K562 (cell line): ENCODE data around the gene PRR30. TPM values are rescaled to one million over a fixed set of nuclear protein-coding genes. Genes with fewer than 3 reads are reported as not detected.

Experiments
- ARID4B ChIP-seq: sonication (generic); formaldehyde crosslinking; IDR thresholded peaks from 2 replicates; pipeline ENCODE4 v1.8.0; 2022; ENCODE audit warnings: mild to moderate bottlenecking, missing genetic modification reagents
- CLOCK ChIP-seq: fragments of 250-450 bp; sonication (Bioruptor Pico); IDR thresholded peaks from 2 replicates; pipeline ENCODE4 v1.4.0; 2020; ENCODE audit warnings: mild to moderate bottlenecking, moderate library complexity, borderline replicate concordance
- ETV6 ChIP-seq, 3 experiments: fragments of 150-350 bp in 1 of 3; sonication (generic) in 1 of 3; formaldehyde crosslinking in 1 of 3; IDR thresholded peaks; 2 replicates each; pipeline versions ENCODE4 v1.6.1 to v1.8.0; 2014 to 2022; ENCODE audit warnings: borderline replicate concordance in 2 of 3, low read depth in 2 of 3, antibody characterized with exemption in 1 of 3, low read length in 1 of 3, mild to moderate bottlenecking in 1 of 3, missing genetic modification reagents in 1 of 3
- GABPB1 ChIP-seq: sonication (generic); formaldehyde crosslinking; IDR thresholded peaks from 2 replicates; pipeline ENCODE4 v1.8.0; 2022; ENCODE audit warnings: mild to moderate bottlenecking, missing genetic modification reagents
- GABPB2 ChIP-seq: fragments of 250-450 bp; sonication (Bioruptor Pico); conservative IDR thresholded peaks from 2 replicates; pipeline ENCODE4 v1.5.1; 2021; ENCODE audit warnings: mild to moderate bottlenecking
- GATAD2A ChIP-seq: fragments of 450-650 bp; IDR thresholded peaks from 2 replicates; pipeline ENCODE4 v1.6.1; 2017
- GTF2E2 ChIP-seq: fragments of 200-800 bp; sonication (Bioruptor generic); IDR thresholded peaks from 2 replicates; pipeline ENCODE4 v1.6.1; 2016; ENCODE audit warnings: missing genetic modification characterization, missing compliant biosample characterization
- JUNB ChIP-seq: fragments of 450-650 bp; formaldehyde crosslinking; conservative IDR thresholded peaks from 2 replicates; pipeline ENCODE4 v1.4.0; 2020; ENCODE audit warnings: mild to moderate bottlenecking
- KLF10 ChIP-seq: fragments of 250-450 bp; sonication (Bioruptor Pico); IDR thresholded peaks from 2 replicates; pipeline ENCODE4 v1.6.1; 2021; ENCODE audit warnings: matching md5 sums
- MTA1 ChIP-seq: fragments of 450-650 bp; IDR thresholded peaks from 2 replicates; pipeline ENCODE4 v1.6.1; 2017; ENCODE audit warnings: borderline replicate concordance
- NR2C2 ChIP-seq, 2 experiments: fragments of 200-800 bp in 1 of 2; sonication (Bioruptor generic) in 1 of 2; sonication (generic) in 1 of 2; formaldehyde crosslinking in 1 of 2; IDR thresholded peaks; 2 replicates each; pipeline versions ENCODE4 v1.6.1 to v1.8.0; 2016 to 2022; ENCODE audit warnings: mild to moderate bottlenecking in 1 of 2, missing compliant biosample characterization in 1 of 2, missing genetic modification characterization in 1 of 2, missing genetic modification reagents in 1 of 2
- RFX1 ChIP-seq: fragments of 450-650 bp; IDR thresholded peaks from 2 replicates; pipeline ENCODE4 v1.6.1; 2016; ENCODE audit warnings: mild to moderate bottlenecking, moderate library complexity
- SIX5 ChIP-seq, 2 experiments: IDR thresholded peaks; 2 replicates each; pipeline ENCODE4 v1.6.1; 2011; ENCODE audit warnings: low read length in 2 of 2, borderline replicate concordance in 1 of 2, low read depth in 1 of 2, mild to moderate bottlenecking in 1 of 2, moderate library complexity in 1 of 2; ENCODE audit not compliant: insufficient read depth in 1 of 2
- SMAD4 ChIP-seq: fragments of 250-450 bp; sonication (Bioruptor Pico); conservative IDR thresholded peaks from 2 replicates; pipeline ENCODE4 v1.8.0; 2021; ENCODE audit warnings: inconsistent platforms, mild to moderate bottlenecking, moderate library complexity
- STAT5A ChIP-seq: IDR thresholded peaks from 2 replicates; pipeline ENCODE4 v1.6.1; 2012; ENCODE audit warnings: low read length, inconsistent platforms, borderline replicate concordance
- ZBTB17 ChIP-seq: fragments of 450-650 bp; formaldehyde crosslinking; IDR thresholded peaks from 2 replicates; pipeline ENCODE4 v1.4.0; 2020; ENCODE audit warnings: mild to moderate bottlenecking
- ZBTB26 ChIP-seq: fragments of 450-650 bp; formaldehyde crosslinking; IDR thresholded peaks from 2 replicates; pipeline ENCODE4 v1.4.0; 2022; ENCODE audit warnings: missing genetic modification characterization
- ZNF212 ChIP-seq: fragments of 450-650 bp; formaldehyde crosslinking; IDR thresholded peaks from 2 replicates; pipeline ENCODE4 v1.4.0; 2020; ENCODE audit warnings: mild to moderate bottlenecking
- ZNF347 ChIP-seq: fragments of 450-650 bp; formaldehyde crosslinking; IDR thresholded peaks from 2 replicates; pipeline ENCODE4 v1.4.0; 2020; ENCODE audit warnings: low read depth, mild to moderate bottlenecking, moderate library complexity
- ZNF764 ChIP-seq: fragments of 250-450 bp; sonication (Bioruptor Pico); IDR thresholded peaks from 2 replicates; pipeline ENCODE4 v1.4.0; 2020; ENCODE audit warnings: low read depth, mild to moderate bottlenecking, moderate library complexity
- polyA plus RNA-seq, 8 experiments: library from polyadenylated mRNA; depleted of rRNA in 4 of 8; stranded (reverse) in 5 of 8; unstranded in 3 of 8; fragments of >200 nt; fragmentation: Nextera tagmentation in 2 of 8; fragmentation: Illumina TruSeq in 1 of 8; extraction: Ambion mirVana in 2 of 8; extraction: Trizol in 1 of 8; gene quantifications; 2 replicates each; pipeline versions ENCODE4 v1.2.1 to v1.2.3, GENCODE V29; 2011 to 2014; ENCODE audit warnings: inconsistent platforms in 1 of 8, missing spikeins in 1 of 8
- total RNA-seq, 7 experiments: library from RNA; depleted of rRNA in 6 of 7; stranded (reverse); fragments of >200 nt in 6 of 7; fragmentation: Illumina TruSeq in 2 of 7; extraction: Trizol in 2 of 7; gene quantifications; 2 replicates each; pipeline versions ENCODE4 v1.2.1 to v1.2.3, GENCODE V29; 2011 to 2021; ENCODE audit warnings: low replicate concordance in 1 of 7

PRR30 gene
- total and polyA plus RNA-seq, 9 of the 15 experiments (the other 6 are each of a cell fraction or from before 2014, with no cell fraction given) = not detected

GRCh38 chr2:27092696-27093429 is 46.3 kb downstream of the PRR30 start (continued):
- TF ChIP-seq ZNF212 (no peak), ZBTB17 (CRISPR knock-in tag) (peak; percentile 80), SMAD4 (CRISPR knock-in tag) (peak; percentile 91), GABPB1 (CRISPR knock-in tag) (no peak), MTA1 (no peak), STAT5A (no peak), SIX5 (IDR thresholded peaks at IDR 0.05; ENCODE audit: borderline replicate concordance in 1 of 2, insufficient read depth in 1 of 2, low read depth in 1 of 2, low read length in 2 of 2) (no peak), RFX1 (no peak), ETV6 (IDR thresholded peaks at IDR 0.05; ENCODE audit: borderline replicate concordance in 1 of 2, low read depth in 2 of 2, low read length in 1 of 2) (peak; percentile 18 to 20; a peak in 2 of 4 replicates), ETV6 (CRISPR knock-in tag; IDR thresholded peaks at IDR 0.05; ENCODE audit: borderline replicate concordance) (no peak), GTF2E2 (tag) (no peak; the same call in 1 of the 2 replicates), ZBTB26 (no peak), NR2C2 (CRISPR knock-in tag; IDR thresholded peaks at IDR 0.05) (peak; percentile 85), NR2C2 (tag; IDR thresholded peaks at IDR 0.05) (peak; percentile 85), ZNF347 (no peak), JUNB (CRISPR knock-in tag) (no peak), CLOCK (CRISPR knock-in tag) (no peak), KLF10 (CRISPR knock-in tag) (no peak), GABPB2 (no peak), GATAD2A (peak; percentile 75), ARID4B (peak; percentile 30), ZNF764 (CRISPR knock-in tag) (no peak)
